ENCODE data around the gene WFS1. TPM values are rescaled to one million over a fixed set of nuclear protein-coding genes. Genes with fewer than 3 reads are reported as not detected.
A peak's percentile ranks its signal among the peaks of the same experiment; 100 is the strongest.

Gene WFS1
- total RNA-seq, 1 donor from 2014 or later, result 17.1 TPM

DNA sequence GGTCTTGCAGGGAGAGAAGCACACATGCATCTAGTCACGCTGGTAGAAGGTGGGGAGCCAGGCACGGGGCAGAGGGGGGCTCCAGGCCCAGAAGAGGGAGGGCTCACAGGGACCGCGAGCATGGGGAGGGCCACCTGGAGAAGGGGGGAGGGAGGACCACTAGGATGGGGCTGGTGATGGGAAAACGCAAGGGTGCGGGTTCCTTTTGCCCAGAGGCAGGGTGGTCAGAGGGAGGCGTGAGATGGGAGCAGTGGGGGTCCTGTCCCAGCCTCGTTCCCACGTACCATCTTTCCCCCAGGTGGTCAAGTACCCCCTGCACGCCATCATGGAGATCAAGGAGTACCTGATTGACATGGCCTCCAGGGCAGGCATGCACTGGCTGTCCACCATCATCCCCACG is 30.7 kb downstream of the WFS1 start:
- DNase-seq (ENCODE audit: low spot score), result no peak

DNA sequence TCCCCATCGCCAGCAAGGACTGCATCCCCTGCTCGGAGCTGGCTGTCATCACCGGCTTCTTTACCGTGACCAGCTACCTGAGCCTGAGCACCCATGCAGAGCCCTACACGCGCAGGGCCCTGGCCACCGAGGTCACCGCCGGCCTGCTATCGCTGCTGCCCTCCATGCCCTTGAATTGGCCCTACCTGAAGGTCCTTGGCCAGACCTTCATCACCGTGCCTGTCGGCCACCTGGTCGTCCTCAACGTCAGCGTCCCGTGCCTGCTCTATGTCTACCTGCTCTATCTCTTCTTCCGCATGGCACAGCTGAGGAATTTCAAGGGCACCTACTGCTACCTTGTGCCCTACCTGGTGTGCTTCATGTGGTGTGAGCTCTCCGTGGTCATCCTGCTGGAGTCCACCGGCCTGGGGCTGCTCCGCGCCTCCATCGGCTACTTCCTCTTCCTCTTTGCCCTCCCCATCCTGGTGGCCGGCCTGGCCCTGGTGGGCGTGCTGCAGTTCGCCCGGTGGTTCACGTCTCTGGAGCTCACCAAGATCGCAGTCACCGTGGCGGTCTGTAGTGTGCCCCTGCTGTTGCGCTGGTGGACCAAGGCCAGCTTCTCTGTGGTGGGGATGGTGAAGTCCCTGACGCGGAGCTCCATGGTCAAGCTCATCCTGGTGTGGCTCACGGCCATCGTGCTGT is 31.5 kb downstream of the WFS1 start:
- no peak for DNase-seq (ENCODE audit: low spot score)

DNA sequence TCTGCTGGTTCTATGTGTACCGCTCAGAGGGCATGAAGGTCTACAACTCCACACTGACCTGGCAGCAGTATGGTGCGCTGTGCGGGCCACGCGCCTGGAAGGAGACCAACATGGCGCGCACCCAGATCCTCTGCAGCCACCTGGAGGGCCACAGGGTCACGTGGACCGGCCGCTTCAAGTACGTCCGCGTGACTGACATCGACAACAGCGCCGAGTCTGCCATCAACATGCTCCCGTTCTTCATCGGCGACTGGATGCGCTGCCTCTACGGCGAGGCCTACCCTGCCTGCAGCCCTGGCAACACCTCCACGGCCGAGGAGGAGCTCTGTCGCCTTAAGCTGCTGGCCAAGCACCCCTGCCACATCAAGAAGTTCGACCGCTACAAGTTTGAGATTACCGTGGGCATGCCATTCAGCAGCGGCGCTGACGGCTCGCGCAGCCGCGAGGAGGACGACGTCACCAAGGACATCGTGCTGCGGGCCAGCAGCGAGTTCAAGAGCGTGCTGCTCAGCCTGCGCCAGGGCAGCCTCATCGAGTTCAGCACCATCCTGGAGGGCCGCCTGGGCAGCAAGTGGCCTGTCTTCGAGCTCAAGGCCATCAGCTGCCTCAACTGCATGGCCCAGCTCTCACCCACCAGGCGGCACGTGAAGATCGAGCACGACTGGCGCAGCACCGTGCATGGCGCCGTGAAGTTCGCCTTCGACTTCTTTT is 32.2 kb downstream of the WFS1 start:
- no peak for DNase-seq (ENCODE audit: low spot score)

DNA sequence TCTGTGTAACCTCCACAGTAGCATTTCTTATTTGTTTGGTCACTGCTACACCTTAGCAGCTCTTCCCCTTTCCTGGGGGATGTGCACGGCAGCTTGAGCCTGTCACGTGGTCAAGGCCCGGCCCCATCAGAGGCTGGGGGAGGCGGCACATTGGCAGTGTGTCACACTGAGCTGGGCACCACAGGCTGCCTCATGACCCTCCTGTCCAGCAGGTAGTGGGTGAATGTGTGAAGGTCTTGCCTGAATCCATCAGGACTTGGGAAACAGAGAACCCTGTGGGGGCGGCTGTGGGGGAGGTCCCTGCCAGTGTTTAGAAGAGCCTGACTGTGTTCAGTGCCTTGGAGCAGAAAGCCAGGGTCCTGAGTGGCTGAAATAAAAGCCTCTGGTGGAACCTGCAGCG is 33.2 kb downstream of the WFS1 start:
- DNase-seq (ENCODE audit: low spot score), result no peak

DNA sequence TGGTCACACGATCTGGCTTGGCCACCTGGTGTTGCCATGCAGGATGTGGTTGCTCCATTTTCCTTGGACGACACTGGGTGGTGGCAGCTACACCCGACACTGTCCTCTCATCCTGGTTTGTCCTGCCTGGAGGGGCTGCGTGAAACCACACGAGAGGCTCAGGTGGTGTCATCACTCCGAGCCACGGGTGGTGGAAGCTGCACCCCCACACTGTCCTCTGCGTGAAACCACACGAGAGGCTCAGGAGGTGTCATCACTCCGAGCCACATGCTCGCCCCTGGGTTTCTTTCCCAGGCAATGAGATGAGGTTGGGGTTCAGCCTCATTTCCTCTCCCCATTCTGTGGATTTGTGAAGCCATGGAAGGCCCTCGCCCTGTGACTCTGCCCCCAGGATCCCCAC is 34.3 kb downstream of the WFS1 start:
- no peak for DNase-seq (ENCODE audit: low spot score)

DNA sequence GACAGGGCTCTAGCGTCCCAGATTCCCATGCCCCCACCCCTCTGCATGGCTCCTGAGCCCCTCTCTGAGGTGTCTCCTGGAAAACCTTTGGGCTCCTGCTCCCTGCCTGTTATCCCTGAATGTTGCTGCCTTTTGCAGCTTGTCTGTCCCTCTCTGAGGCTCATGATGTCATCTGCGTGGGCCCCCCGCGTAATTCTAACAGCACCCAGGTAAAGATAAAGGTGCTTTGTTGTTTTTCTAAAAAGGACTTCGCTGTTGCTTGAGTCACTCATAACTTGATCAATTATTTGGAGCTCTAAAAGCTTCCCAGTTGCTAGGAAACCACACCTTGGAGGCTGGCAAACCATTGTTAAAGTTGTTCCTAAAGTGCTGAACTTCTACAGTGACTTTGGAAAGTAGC is 36.6 kb downstream of the WFS1 start:
- DNase-seq (ENCODE audit: low spot score), result no peak

DNA sequence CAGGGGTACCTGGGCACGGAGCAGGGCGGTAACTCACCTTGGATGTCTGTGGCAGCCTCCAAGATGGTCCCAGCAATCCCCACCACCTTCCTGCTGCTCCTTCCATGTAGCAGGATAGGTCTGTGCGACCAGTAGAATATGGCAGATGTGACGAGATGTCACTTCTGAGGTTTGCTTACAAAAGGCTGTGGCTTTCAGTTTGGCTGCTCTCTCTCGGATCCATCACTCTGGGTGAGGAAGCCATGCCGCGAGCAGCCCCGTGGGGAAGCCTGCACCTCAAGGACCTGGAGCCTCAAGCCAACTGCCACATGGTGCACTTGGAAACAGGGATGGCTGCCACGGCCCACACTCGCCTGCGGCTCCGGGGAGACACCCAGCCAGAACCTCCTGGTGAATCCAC is 37.6 kb downstream of the WFS1 start:
- no peak for DNase-seq (ENCODE audit: low spot score)

DNA sequence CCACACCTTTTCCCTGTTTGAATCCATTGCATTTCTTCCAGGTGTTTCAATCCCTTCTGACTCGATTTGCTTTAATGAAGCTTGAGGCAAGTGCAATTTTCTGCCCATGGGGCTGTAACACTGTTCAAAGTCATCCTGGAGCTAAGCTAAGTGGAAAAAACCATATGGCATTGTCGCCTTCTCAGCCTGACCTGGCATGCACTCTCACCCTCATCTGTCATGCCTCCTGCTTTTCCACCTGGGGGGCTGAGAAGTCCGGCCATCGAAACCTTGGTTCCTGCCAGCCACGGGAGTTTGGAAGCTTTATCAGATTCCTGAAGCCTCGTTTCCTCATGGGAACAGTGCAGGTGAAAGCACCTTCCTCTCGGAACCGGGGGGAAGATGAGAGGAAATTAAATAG is 38.2 kb downstream of the WFS1 start:
- no peak for DNase-seq (ENCODE audit: low spot score)

DNA sequence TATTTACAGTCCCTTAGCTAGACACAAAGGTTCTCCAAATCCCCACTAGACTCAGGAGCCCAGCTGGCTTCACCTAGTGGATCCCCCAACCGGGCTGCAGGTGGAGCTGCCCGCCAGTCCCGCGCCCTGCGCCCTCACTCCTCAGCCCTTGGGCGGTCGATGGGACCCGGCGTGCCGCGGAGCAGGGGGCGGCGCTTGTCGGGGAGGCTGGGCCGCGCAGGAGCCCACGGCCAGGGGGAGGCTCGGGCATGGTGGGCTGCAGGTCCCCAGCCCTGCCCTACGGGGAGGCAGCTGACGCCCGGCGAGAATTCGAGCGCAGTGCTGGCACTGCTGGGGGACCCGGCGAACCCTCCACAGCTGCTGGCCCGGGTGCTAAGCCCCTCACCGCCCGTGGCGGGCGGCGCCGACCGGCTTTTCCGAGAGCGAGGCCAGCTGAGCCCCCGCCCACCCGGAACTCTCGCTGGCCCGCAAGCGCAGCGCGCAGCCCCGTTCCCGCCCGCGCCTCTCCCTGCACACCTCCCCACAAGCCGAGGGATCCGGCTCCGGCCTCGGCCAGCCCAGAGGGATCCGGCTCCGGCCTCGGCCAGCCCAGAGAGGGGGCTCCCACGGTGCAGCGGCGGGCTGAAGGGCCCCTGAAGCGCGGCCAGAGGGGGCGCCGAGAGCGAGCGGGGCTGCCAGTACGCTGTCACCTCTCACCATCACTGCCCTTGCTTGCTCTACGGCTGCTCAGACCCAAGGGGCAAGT is 39.4 kb downstream of the WFS1 start:
- DNase-seq (ENCODE audit: low spot score), result no peak

DNA sequence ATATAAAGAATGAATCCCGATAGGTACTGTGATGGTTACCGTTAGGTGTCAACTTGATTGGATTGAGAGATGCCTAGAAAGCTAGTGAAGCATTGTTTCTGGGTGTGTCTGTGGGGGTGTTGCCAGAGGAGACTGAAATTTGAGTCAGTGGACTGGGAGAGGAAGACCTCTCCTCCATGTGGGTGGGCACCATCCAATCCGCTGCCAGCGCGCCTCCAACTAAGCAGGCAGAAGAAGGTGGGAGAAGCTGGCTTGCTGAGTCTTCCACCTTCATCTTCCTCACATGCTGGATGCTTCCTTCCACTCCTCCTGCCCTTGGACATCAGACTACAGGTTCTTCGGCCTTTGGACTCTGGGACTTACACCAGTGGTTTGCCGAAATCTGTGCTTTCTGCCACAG is 40.1 kb downstream of the WFS1 start:
- no peak for DNase-seq (ENCODE audit: low spot score)

DNA sequence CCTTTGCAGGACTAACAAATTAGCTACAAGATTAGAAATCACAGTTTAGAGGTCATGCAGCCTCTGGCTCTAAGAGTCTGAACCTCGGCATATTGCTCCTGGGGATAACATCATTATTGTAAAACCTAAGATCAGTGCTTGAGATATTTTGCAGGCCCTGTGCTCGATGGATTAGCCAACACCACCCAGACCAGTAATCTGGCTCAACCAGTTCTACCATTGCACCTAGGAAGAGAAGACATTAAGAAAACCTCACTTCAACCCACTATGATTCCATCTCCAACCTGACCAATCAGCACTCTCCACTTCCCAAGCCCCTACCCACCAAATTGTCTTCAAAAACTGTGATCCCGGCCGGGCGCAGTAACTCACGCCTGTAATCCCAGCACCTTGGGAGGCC is 43.6 kb downstream of the WFS1 start:
- DNase-seq (ENCODE audit: low spot score), result no peak

DNA sequence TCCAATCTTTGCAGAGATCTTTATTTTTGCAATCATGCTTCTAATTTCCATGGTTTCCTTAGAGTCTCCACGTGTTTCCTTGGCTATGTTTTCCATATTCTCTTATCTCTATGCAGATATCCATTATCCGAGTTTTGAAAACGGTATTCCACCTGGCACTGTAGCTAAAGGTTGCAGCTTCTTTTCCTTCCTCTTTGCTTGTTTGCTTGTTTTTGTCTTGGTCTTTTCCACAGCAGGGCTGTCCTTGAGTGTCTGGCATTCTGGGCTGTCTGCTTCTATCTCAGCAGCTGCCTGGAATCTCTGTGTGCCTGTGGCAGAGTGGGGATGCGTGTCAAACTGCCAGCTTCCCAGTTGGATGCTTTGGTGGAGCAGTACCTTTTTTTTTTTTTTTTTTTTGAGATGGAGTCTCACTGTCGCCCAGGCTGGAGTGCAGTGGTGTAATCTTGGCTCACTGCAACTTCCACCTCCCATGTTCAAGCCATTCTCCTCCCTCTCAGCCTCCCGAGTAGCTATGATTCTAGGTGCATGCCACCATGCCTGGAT is 46.9 kb downstream of the WFS1 start:
- no peak for DNase-seq (ENCODE audit: low spot score)

DNA sequence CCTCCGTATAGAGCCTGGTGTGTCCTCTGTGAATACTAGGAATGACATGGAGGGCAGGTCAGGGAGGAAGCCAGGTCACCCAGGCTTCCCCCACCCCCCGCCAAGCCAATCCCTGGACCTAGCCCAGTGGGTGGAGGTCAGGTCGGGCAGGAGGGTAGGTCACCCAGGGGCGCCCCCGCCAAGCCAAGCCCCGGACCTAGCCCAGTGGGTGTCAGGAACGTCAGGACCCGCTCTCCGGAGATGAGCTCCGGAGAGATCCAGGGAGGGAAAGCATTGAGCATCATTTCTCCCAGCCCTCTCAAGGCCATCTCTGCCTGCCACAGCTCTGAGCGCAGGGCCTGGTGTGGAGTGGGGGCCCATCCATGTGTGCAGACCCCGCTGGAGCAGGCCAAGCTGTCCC is 48.6 kb downstream of the WFS1 start:
- no peak for DNase-seq (ENCODE audit: low spot score)

DNA sequence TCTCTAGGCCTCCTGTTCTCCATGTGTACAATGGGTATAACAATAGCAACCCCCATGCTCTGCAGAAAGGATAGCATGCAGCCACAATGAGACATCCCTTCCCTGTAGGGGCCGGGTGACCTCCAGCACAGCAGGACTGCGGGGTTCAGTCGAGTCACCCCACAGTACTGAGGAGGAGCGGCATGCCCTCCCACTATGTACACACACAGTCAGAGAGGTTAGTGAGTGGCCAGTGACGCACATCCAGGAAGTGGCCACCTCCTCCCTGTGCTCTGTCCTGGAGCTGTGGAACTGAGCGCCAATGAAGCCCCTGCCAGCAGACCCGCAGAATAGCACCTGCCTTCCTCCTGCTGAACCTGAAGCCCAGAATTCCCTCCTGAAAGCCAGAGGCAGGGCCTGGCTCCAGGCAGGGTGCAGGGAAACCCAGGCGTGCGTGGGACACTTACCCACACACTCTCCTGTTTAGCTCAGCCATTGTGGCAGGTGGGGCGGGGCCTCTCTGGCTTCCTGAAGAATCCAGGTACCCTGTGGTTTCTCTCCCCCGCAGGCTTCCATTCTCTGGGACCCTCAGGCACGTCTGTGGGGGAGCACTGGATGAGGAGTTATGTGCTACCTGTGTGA is 50.0 kb downstream of the WFS1 start:
- no peak for DNase-seq (ENCODE audit: low spot score)

DNA sequence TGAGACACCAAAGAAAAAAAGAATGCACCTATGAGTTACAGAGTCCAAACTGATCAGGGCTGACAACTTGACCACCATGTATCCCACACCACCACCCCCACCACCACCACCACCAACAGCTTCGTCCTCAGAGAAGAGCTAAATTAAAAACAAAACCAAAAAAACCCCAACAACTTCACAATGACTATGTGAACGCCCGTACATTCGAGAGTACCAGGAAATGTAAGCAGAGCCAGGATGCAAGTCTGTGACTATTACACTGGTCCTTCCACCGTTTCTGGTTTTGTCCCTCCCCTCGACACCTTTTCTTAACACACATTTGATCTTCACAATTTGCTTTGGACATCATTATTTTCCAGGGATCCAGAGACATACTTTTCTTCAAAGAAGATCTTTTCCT is 51.0 kb downstream of the WFS1 start:
- DNase-seq (ENCODE audit: low spot score), result no peak

DNA sequence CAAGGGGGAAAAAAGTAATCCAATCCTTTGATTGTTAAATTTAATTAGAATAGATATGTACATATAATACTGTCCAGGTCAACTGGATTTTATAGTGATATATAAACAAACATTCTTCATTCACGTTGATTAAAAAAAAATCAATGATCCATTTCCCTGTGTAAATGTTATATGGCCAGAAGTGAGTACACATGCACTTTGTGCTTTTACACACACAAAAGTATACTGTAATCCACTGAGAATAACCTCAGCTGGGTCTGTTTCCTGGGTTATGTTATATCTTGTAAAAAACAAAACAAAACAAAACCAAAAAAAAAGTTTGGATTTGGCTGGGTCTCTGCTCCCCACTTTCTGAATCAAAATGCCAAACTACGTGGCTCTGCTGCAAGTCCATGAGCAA is 51.7 kb downstream of the WFS1 start:
- no peak for DNase-seq (ENCODE audit: low spot score)

DNA sequence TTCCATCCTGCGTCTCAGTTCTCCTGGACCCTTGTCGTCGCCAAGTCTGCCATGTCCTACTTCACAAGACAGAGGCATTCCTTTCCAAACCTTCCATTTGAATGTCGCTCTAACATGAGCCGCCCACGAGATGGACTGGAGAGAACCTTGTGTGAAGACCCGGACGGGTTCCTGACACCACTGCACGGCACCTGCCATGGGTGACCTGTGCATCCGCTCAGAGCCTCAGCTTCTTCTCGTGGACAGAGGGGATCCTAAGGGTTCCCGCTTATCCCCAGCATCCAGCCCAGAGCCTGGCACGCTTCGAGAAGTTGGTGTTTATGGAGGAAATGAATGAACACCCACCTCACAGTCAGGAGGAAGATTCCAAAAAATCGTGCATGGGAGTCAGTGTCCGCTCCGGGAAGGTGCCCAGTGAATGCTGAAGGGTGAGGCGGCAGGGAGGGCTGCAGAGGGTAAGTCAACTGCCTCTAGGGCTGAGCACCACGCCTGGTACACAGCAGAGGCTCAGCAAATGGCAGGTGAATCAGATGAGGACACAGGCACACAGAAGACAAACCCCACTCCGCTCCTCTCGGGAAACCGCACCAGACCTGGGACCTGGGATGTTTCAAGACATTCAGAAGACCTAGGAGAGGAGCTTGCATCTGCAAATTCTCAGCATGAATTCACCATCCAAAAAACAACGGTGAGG is 52.6 kb downstream of the WFS1 start:
- no peak for DNase-seq (ENCODE audit: low spot score)

DNA sequence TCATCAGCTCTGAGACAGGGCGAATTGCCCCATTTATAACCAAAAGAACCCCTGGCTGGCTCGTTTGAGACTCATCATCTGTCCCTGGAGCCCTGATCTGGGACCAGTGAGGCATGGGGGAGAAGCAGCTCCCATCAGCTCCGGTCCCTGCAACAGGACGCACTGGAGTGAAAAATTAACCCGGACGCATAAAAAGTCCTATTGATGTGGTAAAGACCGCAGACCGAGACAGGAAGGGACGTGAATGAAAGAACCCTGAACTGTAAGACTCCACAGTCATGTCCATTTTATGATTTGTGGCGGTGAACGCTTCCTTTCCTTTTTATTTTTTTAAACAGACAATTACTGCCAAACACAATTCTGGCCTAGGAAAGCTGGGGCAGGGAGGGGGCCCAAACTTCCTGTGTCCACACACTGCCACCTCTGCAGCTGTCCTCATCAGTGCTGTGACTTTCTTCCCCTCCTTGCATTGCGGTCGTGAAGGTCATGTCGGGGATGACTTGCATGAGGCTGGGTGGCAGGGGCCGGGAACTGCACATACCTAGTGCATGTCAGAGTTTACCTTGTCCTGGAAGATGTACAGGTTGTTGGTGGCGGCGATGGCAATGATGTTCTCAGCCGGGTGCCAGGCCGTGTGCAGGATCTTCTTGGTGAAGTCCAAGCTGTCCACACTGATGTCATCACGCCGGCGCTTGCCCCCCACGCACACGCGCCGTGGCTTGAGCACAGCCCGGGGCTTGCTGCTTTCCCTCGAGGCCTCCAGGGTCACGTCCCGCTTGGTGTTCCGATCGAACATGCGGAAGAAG is 53.3 kb downstream of the WFS1 start:
- DNase-seq (ENCODE audit: low spot score), result no peak

DNA sequence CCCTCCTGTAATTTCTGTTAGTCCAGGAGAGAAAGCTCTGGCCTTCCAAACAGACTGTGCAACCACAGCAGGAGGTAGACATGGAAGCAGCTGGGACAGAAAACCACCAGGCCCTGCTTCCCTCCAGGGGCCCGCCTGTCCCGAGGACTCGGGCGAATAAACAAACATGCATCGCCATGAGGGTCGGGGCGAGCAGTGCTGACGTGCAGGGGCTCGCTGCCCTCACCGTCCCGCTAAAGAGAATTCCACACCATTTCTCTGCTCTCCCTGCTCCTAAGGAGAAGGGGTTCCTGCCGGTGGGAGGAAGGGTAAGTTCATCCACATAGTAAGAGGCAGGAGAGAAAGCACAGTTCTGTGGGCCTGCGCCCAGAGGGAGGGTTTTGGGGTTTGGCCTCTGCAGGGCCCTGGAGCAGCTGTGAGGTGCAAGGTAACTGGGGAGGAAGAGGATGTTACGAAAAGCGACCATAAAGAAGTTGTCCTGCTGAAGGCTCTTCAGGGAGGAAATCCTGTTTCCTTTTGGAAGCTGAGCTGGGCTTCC is 54.9 kb downstream of the WFS1 start:
- DNase-seq (ENCODE audit: low spot score), result no peak

DNA sequence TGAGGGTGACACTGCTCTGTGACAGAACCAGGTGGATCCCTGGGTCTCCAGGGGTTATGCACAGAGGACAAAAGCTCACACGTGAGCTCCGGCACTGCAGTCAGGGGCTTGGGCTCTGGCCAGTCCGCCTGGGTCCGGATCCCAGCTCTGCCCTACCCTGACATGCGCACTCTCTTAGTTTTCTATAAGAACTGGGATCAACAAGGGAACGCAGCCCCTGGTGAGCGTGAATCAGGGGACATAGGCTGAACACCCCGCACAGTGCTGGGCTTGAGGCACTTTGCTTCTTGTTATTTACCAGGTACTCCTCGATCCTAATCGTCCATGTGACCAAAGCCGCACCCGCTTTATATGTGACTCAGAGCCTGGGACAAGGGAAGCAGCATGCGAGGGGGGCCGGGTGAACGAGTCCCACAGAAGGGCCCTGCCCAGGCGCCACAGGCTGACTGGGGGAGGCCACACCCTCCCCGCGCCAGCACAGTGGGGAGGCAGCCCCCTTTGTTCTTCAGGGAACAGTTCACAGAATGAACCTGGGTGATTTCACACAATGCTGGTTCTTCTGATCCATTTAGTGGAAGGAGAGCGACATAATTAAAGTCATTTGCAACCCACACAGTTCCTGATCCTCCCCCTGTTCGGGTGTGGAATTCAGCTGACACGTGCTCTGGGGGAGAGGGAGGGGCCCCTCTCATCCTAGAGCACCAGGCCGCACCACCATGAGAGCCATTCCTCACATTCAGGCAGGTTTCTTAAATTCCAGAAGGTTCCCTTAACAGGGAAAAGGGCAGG is 55.5 kb downstream of the WFS1 start:
- peak; percentile 19 for DNase-seq (ENCODE audit: low spot score)
